ENCODE data around the gene CMC4.

The CMC4 gene

GRCh38 chrX:155026420-155026726 lies 44.6 kb downstream of the CMC4 start:
- ChIA-PET POLR2A (interaction anchor here (0.5 to 1.3 kb wide), 8 partner anchors 9 to 968 kb away, joined by 3 to 10 read pairs (median 3); partner anchors contain the start of genes CMC4 and MTCP1), CTCF (interaction anchor here (0.6 to 1.3 kb wide), 2 partner anchors 23 to 652 kb away, joined by 3 read pairs; no protein-coding TSS in a partner anchor)
- DNase-seq (ENCODE audit: extremely low spot score): no peak
- no peak for TF ChIP-seq FOXM1 (IDR thresholded peaks at IDR 0.05; ENCODE audit: borderline replicate concordance)
- TF ChIP-seq PKNOX1 (IDR thresholded peaks at IDR 0.05): no peak
- TF ChIP-seq CTBP1 (IDR thresholded peaks at IDR 0.05; ENCODE audit: borderline replicate concordance): no peak
- TF ChIP-seq HDGF (IDR thresholded peaks at IDR 0.05; ENCODE audit: borderline replicate concordance): no peak
- TF ChIP-seq ARNT (IDR thresholded peaks at IDR 0.05): no peak
- TF ChIP-seq L3MBTL2 (conservative IDR thresholded peaks at IDR 0.05): no peak
- TF ChIP-seq SUZ12 (IDR thresholded peaks at IDR 0.05): no peak
- no peak for TF ChIP-seq FOXA1 (IDR thresholded peaks at IDR 0.05)
- TF ChIP-seq FOXK2 (IDR thresholded peaks at IDR 0.05): no peak
- no peak for TF ChIP-seq NFRKB (IDR thresholded peaks at IDR 0.05)
- no peak for TF ChIP-seq SP1 (IDR thresholded peaks at IDR 0.05)
- no peak for TF ChIP-seq BHLHE40 (IDR thresholded peaks at IDR 0.05; ENCODE audit: borderline replicate concordance)
- TF ChIP-seq TARDBP (IDR thresholded peaks at IDR 0.05): no peak
- TF ChIP-seq LEF1 (IDR thresholded peaks at IDR 0.05; ENCODE audit: borderline replicate concordance): no peak
- no peak for TF ChIP-seq ZNF384 (IDR thresholded peaks at IDR 0.05)
- no peak for TF ChIP-seq ELF4 (IDR thresholded peaks at IDR 0.05)

GRCh38 chrX:155023907-155024833 lies 46.8 kb downstream of the CMC4 start:
- ChIA-PET CTCF (interaction anchor here (0.5 kb wide), 1 partner anchor 10 kb away, joined by 3 read pairs; no protein-coding TSS in a partner anchor), POLR2A (no interaction called here)
- no peak for DNase-seq (ENCODE audit: extremely low spot score)
- TF ChIP-seq L3MBTL2 (conservative IDR thresholded peaks at IDR 0.05): no peak
- TF ChIP-seq ARNT (IDR thresholded peaks at IDR 0.05): no peak
- TF ChIP-seq HDGF (IDR thresholded peaks at IDR 0.05; ENCODE audit: borderline replicate concordance): no peak
- TF ChIP-seq CTBP1 (IDR thresholded peaks at IDR 0.05; ENCODE audit: borderline replicate concordance): no peak

GRCh38 chrX:155022585-155022984 lies 48.4 kb downstream of the CMC4 start, which contains the start of gene F8:
Gene F8, minus strand, starts transcription at chrX:155022723. Its CDS starts 171 bp downstream, at chrX:155022552.
- POLR2A ChIA-PET: no interaction called here
- CTCF ChIA-PET: no interaction called here
- no peak for TF ChIP-seq TARDBP (IDR thresholded peaks at IDR 0.05)
- no peak for TF ChIP-seq ARNT (IDR thresholded peaks at IDR 0.05)
- no peak for TF ChIP-seq HDGF (IDR thresholded peaks at IDR 0.05; ENCODE audit: borderline replicate concordance)
- TF ChIP-seq FOXA1 (IDR thresholded peaks at IDR 0.05): no peak
- TF ChIP-seq ZNF384 (IDR thresholded peaks at IDR 0.05): no peak
- no peak for TF ChIP-seq CTBP1 (IDR thresholded peaks at IDR 0.05; ENCODE audit: borderline replicate concordance)
- TF ChIP-seq SUZ12 (IDR thresholded peaks at IDR 0.05): no peak
- no peak for TF ChIP-seq LEF1 (IDR thresholded peaks at IDR 0.05; ENCODE audit: borderline replicate concordance)
- TF ChIP-seq NFRKB (IDR thresholded peaks at IDR 0.05): no peak
- DNase-seq (ENCODE audit: extremely low spot score): no peak

GRCh38 chrX:155020591-155020990 lies 50.3 kb downstream of the CMC4 start:
- DNase-seq (ENCODE audit: extremely low spot score): no peak
- POLR2A ChIA-PET: no interaction called here

More at GRCh38 chrX:155020591-155020990, 50.3 kb downstream of the CMC4 start:
- CTCF ChIA-PET: no interaction called here
- TF ChIP-seq SUZ12 (IDR thresholded peaks at IDR 0.05) (no peak), CTBP1 (IDR thresholded peaks at IDR 0.05; ENCODE audit: borderline replicate concordance) (no peak), FOXK2 (IDR thresholded peaks at IDR 0.05) (no peak), L3MBTL2 (conservative IDR thresholded peaks at IDR 0.05) (no peak), SP1 (IDR thresholded peaks at IDR 0.05) (no peak), ARNT (IDR thresholded peaks at IDR 0.05) (no peak), HDGF (IDR thresholded peaks at IDR 0.05; ENCODE audit: borderline replicate concordance) (no peak), ZNF384 (IDR thresholded peaks at IDR 0.05) (no peak), FOXM1 (IDR thresholded peaks at IDR 0.05; ENCODE audit: borderline replicate concordance) (no peak), ELF4 (IDR thresholded peaks at IDR 0.05) (no peak), NFRKB (IDR thresholded peaks at IDR 0.05) (no peak), BHLHE40 (IDR thresholded peaks at IDR 0.05; ENCODE audit: borderline replicate concordance) (no peak)
